Ovary (tissue), 9 donors: ENCODE measurements around the gene KHDRBS2. TPM values are rescaled to one million over a fixed set of nuclear protein-coding genes. Genes with fewer than 3 reads are reported as not detected.

Experiments
- DNase-seq, 5 donors: peaks; one replicate each; pipeline ENCODE4 v3.0.0-alpha.2; 2019 to 2020
- H3K27ac ChIP-seq, 2 donors: fragments of 200-600 bp; one replicate each; pipeline versions ENCODE4 v1.5.1 to v1.8.0; 2019 to 2022
- H3K27me3 ChIP-seq: fragments of 200-600 bp; one replicate; pipeline ENCODE4 v1.8.0; 2022
- H3K36me3 ChIP-seq: fragments of 200-600 bp; sonication (generic); one replicate; pipeline ENCODE4 v1.5.1; 2019
- H3K4me1 ChIP-seq: one replicate; pipeline ENCODE4 v1.8.1; 2013; ENCODE audit warnings: mild to moderate bottlenecking, moderate library complexity; ENCODE audit not compliant: insufficient read depth
- H3K4me3 ChIP-seq: fragments of 200-600 bp; sonication (generic); one replicate; pipeline ENCODE4 v1.5.1; 2017
- H3K9me3 ChIP-seq, 2 donors: fragments of 200-600 bp in 1 of 2; sonication (generic) in 1 of 2; one replicate each; pipeline versions ENCODE4 v1.5.1 to v1.8.1; 2013 to 2019; ENCODE audit warnings: mild to moderate bottlenecking in 1 of 2, moderate library complexity in 1 of 2
- EP300 ChIP-seq: sonication (generic); formaldehyde crosslinking; IDR thresholded peaks from one replicate; pipeline ENCODE4 v1.6.1; 2017; ENCODE audit warnings: antibody characterized with exemption
- POLR2A ChIP-seq: fragments of 450-650 bp; IDR thresholded peaks from one replicate; pipeline ENCODE4 v1.6.1; 2017; ENCODE audit warnings: antibody characterized with exemption, mild to moderate bottlenecking, moderate library complexity
- WGBS, 3 donors: extraction: QIAGEN DNeasy Blood & Tissue Kit in 1 of 3; methylation state at CpG; one replicate each; pipeline versions ENCODE4 v1.1.5 to v1.1.7; 2013 to 2017; 5-methylcytosine and 5-hydroxymethylcytosine counted together
- intact Hi-C, 4 donors: fragments of 100-400 bp; cut with DNase I; formaldehyde crosslinking; loops; one replicate each; pipeline versions ENCODE4 v1.11.0 to v1.15.1; 2022 to 2023
- polyA plus RNA-seq, 2 donors: library from polyadenylated mRNA; stranded (reverse); fragments of 200-250 nt in 1 of 2; fragments of 350-450 nt in 1 of 2; fragmentation: Illumina TruSeq in 1 of 2; extraction: RNeasy Lipid Tissue Mini Kit (QIAGEN cat#74804) in 1 of 2; gene quantifications; one replicate each; pipeline ENCODE4 v1.2.3, GENCODE V29; 2013 to 2014
- total RNA-seq, 7 donors: library from RNA; depleted of rRNA in 2 of 7; stranded (reverse); fragments of >200 nt in 2 of 7; fragmentation: NEBNext Ultra II Directional in 3 of 7; extraction: Animal tissue kit (Norgen Biotek cat#: 25700) in 3 of 7; gene quantifications; one replicate each; pipeline versions ENCODE4 v1.1.0 to v1.2.4, GENCODE V29; 2016 to 2023
- TF ChIP-seq, protein P1 (sequence below), 3 donors: fragments of 450-650 bp in 2 of 3; fragments of 200-600 bp in 1 of 3; IDR thresholded peaks; one replicate each; pipeline versions ENCODE4 v1.5.1 to v1.8.0; 2016 to 2022; ENCODE audit warnings: antibody characterized with exemption in 3 of 3, mild to moderate bottlenecking in 1 of 3
- donor health status: DM: no; HTN: no; CAD: no; lungs with moderate emphysema.
- donor health status: DM: no; HTN: no; CAD: no.
- donor health status: Bipolar disorder and iron deficiency.
- donor health status: DM: yes; HTN: yes; CAD: no.
- donor health status: DM: no; HTN: no; CAD: no.
- donor health status: DM: yes; HTN: yes; CAD: no.

Gene KHDRBS2
- total and polyA plus RNA-seq, 9 donors = 0.07 to 2.2 (median 0.23) TPM; not detected in 3

DNA sequence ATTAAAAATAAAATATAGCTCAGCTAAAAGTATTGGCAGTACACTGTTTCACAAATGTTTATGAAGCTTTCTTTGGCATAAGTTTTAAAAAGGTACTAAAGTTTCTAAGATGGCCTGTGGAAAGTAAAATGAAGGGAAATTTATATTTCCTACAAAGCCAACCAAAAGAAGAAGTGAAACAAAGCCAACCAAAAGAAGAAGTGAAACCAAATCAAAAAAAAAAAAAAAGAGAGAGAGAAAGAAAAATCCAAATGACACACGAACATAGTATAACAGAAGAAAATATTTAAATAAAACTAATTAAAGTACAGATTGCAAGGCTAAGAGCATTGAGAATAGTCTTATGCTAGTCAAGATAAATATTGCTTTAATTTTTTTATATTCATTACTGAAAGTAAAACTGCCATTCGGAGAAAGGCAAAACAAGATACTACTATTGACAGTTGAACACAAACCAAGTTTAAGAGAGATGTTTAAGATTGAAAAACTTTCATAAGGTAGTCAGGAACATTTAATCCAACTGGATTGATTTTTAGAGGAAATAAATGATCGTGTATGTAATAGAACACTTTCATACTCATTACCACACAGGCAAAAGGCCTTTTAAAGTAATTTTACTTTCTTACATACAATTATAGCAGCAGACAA is 12.8 kb upstream of the KHDRBS2 start:
- Histone ChIP-seq H3K27me3 (no peaks in the 10 kb centered on the region), H3K4me1 (no peaks in the 10 kb centered on the region), H3K9me3 (no peaks in the 10 kb centered on the region), H3K36me3 (no peaks in the 10 kb centered on the region), H3K27ac (no peak overlapping the region), H3K4me3 (no peak overlapping the region)
- intact Hi-C loops = no loop called here
- DNase-seq = no peak
- WGBS, 3 donors = 63 to 78% (median 66%) methylated on average over 3 of the region's 3 CpGs
- TF ChIP-seq, protein P1, sequence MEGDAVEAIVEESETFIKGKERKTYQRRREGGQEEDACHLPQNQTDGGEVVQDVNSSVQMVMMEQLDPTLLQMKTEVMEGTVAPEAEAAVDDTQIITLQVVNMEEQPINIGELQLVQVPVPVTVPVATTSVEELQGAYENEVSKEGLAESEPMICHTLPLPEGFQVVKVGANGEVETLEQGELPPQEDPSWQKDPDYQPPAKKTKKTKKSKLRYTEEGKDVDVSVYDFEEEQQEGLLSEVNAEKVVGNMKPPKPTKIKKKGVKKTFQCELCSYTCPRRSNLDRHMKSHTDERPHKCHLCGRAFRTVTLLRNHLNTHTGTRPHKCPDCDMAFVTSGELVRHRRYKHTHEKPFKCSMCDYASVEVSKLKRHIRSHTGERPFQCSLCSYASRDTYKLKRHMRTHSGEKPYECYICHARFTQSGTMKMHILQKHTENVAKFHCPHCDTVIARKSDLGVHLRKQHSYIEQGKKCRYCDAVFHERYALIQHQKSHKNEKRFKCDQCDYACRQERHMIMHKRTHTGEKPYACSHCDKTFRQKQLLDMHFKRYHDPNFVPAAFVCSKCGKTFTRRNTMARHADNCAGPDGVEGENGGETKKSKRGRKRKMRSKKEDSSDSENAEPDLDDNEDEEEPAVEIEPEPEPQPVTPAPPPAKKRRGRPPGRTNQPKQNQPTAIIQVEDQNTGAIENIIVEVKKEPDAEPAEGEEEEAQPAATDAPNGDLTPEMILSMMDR (IDR thresholded peaks at IDR 0.05) = no peak
- TF ChIP-seq POLR2A = no peak
- no peak for TF ChIP-seq EP300

DNA sequence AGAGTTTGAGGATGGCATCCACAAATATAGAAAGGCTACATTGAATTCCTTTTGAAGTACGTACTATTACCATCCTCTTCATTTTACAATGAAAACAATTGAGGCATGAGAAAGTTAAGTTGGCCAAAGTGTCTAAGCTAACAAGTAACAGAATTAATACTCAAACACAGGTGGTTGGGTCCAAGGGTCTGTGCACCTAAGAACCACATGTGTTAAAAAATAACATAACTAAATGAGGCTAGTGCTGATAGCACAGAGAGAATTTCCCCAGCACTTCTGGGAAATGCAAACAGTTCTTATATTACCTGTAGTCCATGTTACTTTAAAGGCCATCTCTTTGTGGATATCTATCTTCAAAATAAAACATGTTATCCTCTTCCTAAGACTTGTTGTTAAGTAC is 10.5 kb upstream of the KHDRBS2 start:
- no peaks in the 10 kb centered on the region for H3K4me1 ChIP-seq
- WGBS, 3 donors = 78 to 90% (median 90%) methylated on average over 1 of the region's 1 CpG
- intact Hi-C loops = no loop called here
- no peak for DNase-seq
- H3K9me3 ChIP-seq = no peaks in the 10 kb centered on the region
- TF ChIP-seq, protein P1 (IDR thresholded peaks at IDR 0.05) = no peak
- no peak for TF ChIP-seq EP300
- no peak for TF ChIP-seq POLR2A
- H3K27me3 ChIP-seq = no peaks in the 10 kb centered on the region
- H3K4me3 ChIP-seq = no peak overlapping the region
- H3K36me3 ChIP-seq = no peaks in the 10 kb centered on the region
- no peak overlapping the region for H3K27ac ChIP-seq

DNA sequence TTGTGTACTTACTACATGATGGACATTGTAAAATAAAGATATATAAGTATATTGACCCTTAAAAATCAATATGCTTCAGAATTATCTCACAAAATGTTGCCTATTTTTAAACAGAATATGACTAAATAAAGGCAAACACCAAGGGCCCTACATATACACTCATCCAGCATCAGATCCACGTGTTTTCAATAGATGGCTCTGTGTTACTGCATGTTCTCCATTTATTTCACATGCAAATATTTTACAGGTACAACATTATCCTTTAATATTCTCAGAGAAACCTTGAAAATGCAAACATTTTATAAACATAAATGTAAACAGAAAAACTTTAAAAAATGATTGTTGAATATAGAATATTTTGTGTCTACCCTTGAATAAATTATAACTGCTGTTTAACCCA is 2.9 kb upstream of the KHDRBS2 start:
- no peak overlapping the region for H3K27ac ChIP-seq
- intact Hi-C loops = no loop called here
- no peak for DNase-seq

DNA sequence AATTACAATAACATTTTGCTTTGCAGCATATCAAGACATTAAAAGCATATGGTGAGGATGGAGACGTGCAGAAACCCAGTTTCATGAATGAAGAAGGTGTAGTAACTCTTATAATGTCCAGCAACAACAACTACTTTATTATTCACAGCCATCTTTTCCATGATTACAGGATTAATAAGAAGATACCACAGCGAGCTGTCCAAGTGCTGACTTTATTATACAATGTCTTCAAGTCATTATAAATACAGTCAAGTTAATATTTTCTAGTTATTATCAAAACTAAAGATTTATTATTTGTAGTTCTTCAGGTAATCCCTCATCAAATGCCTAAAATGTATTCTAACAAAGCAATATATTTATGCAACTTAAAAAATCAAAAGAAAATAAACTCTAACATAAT is 2.5 kb upstream of the KHDRBS2 start:
- Histone ChIP-seq H3K4me3 (no peak overlapping the region), H3K36me3 (no peaks in the 10 kb centered on the region), H3K27ac (no peak overlapping the region), H3K9me3 (no peaks in the 10 kb centered on the region), H3K27me3 (no peaks in the 10 kb centered on the region), H3K4me1 (no peaks in the 10 kb centered on the region)
- WGBS, 3 donors = 50 to 59% (median 57%) methylated on average over 2 of the region's 2 CpGs
- intact Hi-C loops = no loop called here
- DNase-seq = no peak
- no peak for TF ChIP-seq EP300
- no peak for TF ChIP-seq POLR2A
- TF ChIP-seq, protein P1 (IDR thresholded peaks at IDR 0.05) = no peak

More for the DNA sequence above, 2.9 kb upstream of the KHDRBS2 start:
- WGBS, 3 donors = 41 to 68% (median 59%) methylated on average over 1 of the region's 1 CpG
- Histone ChIP-seq H3K36me3 (no peaks in the 10 kb centered on the region), H3K27me3 (no peaks in the 10 kb centered on the region), H3K4me1 (no peaks in the 10 kb centered on the region), H3K4me3 (no peak overlapping the region), H3K9me3 (no peaks in the 10 kb centered on the region)
- TF ChIP-seq EP300 = no peak
- no peak for TF ChIP-seq POLR2A
- TF ChIP-seq, protein P1 (IDR thresholded peaks at IDR 0.05) = no peak
